Endometrium (tissue), 2 donors: Measurements from ENCODE around the gene CTNNA2.

ENCODE experiments used
- FAIRE-seq: peaks from 2 replicates; lab custom pipeline; 2012; peaks lifted over from hg19 to GRCh38; lab: Jason Lieb, UNC
- donor health status: control.
- donor health status: control.

CTNNA2 gene

GRCh38 chr2:80217446-80217845, 704.6 kb downstream of the CTNNA2 start:
- no peak for FAIRE-seq

GRCh38 chr2:80222644-80223043, 709.8 kb downstream of the CTNNA2 start:
- FAIRE-seq = no peak

- no peak for FAIRE-seq
Observed at GRCh38 chr2:80231421-80231820, 718.6 kb downstream of the CTNNA2 start.

DNA sequence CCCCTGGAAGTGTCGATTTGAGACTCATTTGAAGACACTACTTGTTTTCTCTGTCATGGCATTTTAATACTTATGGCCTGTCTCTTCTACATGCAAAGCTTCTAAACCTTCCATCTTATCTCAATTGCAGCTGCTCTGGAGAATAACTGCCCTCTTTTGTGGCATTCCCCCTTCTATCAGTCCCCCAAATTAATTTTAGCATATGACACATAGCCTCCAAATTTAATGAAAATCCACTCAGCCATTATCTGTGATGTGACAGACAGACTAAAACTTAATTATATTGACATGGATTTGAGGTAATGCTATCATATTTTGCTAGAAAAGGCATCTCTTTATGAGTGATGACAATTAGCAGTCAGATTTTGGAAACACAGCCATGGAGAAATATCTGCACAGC, 720.5 kb downstream of the CTNNA2 start:
- no peak for FAIRE-seq

GRCh38 chr2:80238692-80239469, 726.0 kb downstream of the CTNNA2 start:
- no peak for FAIRE-seq

DNA sequence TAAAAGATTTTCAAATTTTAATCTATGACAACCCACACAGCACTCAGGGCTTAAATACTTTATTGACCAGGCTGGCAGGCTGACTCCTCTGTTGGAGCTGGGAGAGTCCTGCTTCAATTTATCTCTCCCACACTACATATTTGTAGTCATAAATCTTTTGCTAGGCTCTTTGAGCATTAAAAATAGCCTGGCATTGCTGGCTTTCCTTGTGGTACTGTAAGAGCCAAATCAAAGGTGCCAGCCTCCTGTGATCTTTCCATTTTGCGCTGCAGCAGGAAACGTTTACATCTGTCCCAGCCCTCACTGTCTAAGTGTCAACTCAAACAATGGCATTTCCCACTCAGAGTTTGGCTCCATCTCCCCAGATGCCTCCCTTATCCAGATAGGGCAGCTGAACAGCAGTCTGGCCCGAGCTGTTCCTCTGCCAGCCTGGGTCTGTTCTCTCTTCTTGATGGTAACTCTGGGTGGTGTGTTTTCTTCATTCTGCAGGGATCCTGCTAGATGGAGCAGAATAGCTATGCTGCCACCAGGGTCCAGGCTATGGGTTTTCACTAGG, 729.6 kb downstream of the CTNNA2 start:
- no peak for FAIRE-seq

GRCh38 chr2:80244905-80245584, 732.2 kb downstream of the CTNNA2 start:
- FAIRE-seq = no peak

DNA sequence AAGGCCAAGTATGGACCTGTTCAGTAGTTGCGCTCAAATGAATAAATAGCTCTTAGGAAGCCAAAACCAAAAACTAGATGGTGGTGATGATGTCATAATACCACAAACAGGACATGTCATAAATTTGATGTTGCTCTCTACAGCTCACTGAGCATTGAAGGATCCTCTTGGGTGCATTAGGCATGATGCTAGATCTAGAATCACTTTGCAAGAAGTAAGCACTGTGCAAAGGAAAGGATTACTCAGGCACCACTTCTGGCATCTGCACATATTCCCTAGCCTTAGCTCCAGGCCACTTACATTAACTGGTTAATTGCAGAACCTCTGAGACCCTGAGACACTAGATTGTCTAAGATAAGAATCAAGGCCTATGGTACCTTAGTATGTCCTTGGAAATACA, 733.7 kb downstream of the CTNNA2 start:
- FAIRE-seq = no peak

GRCh38 chr2:80247339-80247738, 734.5 kb downstream of the CTNNA2 start:
- FAIRE-seq = no peak

DNA sequence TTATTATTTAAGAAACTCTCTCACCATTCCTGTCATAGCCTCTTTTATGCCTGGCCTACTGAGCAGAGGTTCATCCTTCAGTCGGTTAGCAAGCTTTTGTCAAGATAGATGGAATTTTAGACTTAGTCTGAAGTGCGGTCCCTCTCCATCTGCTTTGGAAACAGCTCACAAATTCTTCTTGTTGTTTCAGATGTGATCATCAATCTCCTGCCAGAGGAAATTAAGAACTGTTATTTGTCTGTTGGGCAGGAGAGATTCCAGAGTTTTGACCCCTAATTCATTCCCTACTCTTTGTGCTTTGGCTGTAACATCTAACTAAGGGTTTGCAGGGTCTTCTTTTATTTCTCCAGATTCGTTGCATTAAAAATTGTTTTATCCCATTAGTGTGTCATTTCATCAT, 735.3 kb downstream of the CTNNA2 start:
- FAIRE-seq = no peak

DNA sequence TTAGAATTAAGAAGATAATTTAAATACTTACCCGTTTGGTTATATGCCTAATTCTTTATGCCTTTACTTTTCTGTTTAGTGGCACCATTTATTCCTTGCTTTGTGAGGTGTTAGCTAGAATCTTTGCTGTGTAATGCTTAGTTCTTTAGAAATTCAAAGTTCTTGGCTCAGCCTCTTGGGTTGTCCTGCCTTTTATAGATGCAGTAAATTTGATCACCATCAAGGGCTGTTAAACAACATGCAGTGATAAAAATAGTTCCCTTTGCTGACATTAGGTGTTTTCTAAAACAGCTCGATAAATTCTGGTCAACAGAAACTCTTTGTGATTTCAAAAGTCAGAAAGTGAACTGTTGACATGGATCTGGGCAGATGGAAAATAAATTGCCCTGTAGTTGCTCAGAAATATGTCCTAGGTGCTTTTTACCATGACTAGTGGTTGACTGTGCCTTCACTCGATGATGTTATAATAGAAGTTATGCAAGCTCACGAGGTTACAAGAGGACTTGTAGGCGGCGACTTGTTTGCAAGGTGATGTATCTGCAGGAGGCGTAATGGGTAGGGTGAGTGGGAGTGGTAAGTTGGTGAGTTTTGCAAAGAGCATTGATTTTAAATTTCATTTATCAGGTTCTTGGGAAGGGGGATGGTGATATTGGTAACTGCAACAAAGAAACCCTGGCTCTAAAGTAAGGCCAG, 739.6 kb downstream of the CTNNA2 start:
- peak; percentile 67 for FAIRE-seq

DNA sequence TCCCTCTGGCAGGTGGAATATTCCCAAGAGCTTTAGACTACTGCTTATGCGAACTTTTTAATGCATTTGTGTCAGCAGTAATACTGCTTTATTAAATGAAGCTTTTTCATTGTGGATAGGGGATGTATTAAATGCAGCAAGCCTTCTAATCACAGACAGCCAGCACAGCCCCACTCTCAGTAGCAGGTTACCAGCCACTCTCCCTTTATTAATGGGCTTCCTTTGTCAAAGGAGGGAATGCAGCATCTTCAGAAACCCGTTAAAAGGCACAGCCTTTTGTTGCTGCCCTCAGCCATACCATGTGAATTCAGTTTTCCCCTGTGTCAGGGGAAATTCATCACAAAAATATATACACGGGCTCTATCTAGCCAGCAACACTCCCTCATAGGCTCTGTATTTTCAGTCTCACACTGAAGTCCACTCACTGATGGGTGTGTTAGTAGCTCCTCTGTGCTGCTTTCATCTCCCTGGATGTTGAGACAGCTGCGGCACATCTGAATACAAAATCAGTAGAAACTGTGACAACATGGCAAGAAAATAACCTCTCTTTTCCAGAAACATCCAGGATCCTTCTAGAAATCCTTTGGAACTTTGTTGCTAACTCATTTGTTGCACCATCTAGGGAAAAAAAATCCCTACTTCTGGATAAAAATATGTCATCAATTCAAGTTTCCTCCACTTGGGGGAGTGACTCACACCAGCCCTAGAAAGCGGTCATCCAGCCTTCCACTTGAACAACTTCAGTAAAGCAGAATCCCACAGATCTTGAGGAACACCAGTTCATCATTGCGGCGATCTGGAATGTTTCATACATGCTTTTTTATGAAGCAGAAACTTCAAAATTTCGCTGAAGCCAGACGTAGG, 743.3 kb downstream of the CTNNA2 start:
- FAIRE-seq = no peak

GRCh38 chr2:80256782-80257167, 743.9 kb downstream of the CTNNA2 start:
- no peak for FAIRE-seq

DNA sequence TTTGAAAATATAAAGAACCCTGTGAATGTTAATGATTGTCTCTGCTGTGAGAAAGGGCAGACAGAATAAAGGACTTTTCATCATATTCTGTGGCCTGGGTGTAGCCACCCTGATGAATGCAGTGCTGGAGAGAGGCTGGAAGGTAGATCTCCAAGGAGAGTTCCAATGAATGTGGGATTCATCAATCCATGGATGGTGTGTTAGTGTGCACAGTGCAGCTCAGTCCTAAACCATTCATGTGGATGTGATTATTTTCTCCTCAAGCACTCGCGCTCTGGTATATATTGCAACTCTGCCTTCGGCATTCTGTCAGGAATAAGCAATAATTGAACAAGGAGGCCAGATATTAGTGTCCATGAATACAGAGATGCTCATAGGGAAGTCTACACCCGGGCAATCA, 744.6 kb downstream of the CTNNA2 start:
- no peak for FAIRE-seq

DNA sequence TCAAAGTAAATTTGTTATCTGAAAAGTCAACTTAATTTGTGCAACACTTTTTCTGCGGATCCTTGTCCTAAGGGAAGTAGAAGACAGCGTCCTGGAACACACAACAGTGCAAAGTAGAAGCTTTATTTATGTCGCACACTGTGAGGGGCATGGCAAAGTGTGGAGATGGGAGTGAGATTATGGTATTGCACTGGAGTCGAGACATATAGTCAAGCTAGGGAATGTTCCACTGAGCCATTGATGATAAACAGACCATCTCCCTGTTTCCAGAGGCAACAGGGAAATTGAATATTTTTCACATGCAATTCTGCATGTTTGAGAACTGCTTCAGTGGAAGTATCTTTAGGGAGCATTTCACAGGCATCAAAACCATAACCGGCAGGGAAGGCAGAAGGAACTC, 745.5 kb downstream of the CTNNA2 start:
- FAIRE-seq = no peak

DNA sequence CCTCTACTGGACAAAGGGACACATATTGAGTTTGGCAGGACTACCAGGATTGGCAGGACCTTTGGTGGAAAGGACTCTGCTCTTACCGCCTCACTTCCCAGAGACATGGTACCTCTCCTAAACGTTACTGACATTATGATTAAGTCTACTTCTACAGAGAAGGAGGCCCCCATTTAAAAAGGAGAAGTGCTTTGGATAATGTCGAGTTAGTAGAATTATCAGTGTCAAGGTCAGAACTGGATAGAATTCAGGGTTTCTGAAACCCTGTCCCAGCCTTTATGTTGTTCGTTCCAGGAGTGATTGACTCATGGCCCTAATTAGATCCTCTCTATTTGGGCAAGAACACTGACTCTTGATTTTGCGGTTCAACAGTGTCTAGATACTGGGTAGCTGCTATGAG, 745.9 kb downstream of the CTNNA2 start:
- no peak for FAIRE-seq

DNA sequence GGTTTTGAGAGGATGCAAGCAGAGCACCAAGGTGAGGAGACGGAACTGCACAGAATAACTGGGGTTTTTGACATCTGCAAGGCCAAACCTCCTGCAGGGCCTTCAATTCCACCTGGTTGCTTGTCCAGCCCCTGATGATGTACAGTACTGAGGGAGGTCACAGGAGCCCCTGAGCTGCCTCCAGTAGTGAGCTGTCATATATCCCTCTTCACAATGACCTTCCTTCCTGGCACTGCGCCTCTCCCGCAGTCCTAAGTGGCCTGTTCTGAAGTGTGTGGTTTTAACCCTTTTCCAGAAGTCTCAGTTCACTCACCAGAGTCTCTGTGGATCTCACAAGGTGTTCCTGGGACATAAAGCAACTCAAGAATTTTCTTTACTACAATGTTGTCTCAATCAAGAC, 746.4 kb downstream of the CTNNA2 start:
- no peak for FAIRE-seq

DNA sequence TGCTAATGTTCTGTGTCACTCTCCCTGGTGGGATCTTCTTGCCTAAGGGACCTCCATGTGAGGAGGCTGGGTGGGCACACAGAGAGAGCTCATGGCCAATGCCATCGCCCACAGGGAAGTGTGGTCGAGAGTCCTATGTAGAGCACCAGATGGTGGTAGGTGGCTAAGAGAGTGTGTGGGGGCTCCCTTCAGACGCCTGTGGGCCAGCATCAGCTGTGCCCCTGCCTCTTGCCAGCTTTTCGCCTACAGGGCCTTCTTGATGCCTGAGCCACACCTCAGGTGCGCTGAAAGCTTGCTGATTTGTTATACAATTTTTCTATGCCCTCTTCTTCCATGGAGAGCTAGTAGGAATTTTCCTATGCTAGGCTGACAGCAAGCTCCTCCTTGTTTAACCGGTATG, 753.4 kb downstream of the CTNNA2 start:
- FAIRE-seq = no peak

GRCh38 chr2:80269806-80270205, 757.0 kb downstream of the CTNNA2 start:
- FAIRE-seq = no peak

DNA sequence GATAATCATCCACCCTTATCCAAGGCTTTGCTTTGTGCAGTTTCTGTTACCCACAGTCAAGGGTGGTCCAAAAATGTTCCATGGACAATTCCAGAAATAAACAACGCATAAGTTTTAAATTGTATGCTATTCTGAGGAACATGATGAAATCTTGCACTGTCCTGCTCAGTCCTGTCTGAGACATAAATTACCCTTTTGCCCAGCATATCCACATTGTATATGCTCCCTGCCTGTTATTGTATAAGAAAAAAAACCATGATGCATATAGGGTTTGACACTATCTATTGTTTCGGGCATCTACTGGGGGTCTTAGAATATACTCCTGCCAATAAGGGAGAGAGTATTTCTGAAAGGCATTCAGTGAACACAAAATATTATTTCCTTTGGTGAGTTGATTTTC, 767.7 kb downstream of the CTNNA2 start:
- FAIRE-seq = no peak

- FAIRE-seq = no peak
Observed at GRCh38 chr2:80281049-80281448, 768.2 kb downstream of the CTNNA2 start.

- FAIRE-seq = peak; percentile 96
Observed at GRCh38 chr2:80288576-80288975, 775.7 kb downstream of the CTNNA2 start.
